OCI-LY1 (cell line): ENCODE data around the gene VCL.
A peak's percentile ranks its signal among the peaks of the same experiment; 100 is the strongest.

Experiments
- H2AFZ ChIP-seq: fragments of 200-600 bp; sonication (generic), shearing (Covaris generic); 2 replicates; pipeline ENCODE4 v1.6.0; 2014; ENCODE audit warnings: antibody characterized with exemption, mild to moderate bottlenecking, low read length
- H3F3A ChIP-seq: fragments of 200-600 bp; sonication (generic), shearing (Covaris generic); 2 replicates; pipeline ENCODE4 v1.6.0; 2014; ENCODE audit warnings: mild to moderate bottlenecking, antibody characterized with exemption, low read length, moderate library complexity; ENCODE audit not compliant: insufficient read depth
- H3K27ac ChIP-seq: fragments of 200-600 bp; sonication (generic); 2 replicates; pipeline ENCODE4 v1.5.1; 2014; ENCODE audit warnings: low read length, mixed run types, mild to moderate bottlenecking, low read depth; ENCODE audit not compliant: poor library complexity, severe bottlenecking
- H3K27me3 ChIP-seq: fragments of 200-600 bp; sonication (generic); 2 replicates; pipeline ENCODE4 v1.6.0; 2014; ENCODE audit warnings: antibody characterized with exemption, mild to moderate bottlenecking, low read length, moderate library complexity; ENCODE audit not compliant: insufficient read depth
- H3K36me3 ChIP-seq: fragments of 200-600 bp; sonication (generic); 2 replicates; pipeline ENCODE4 v1.6.1; 2014; ENCODE audit warnings: mild to moderate bottlenecking, antibody characterized with exemption, low read length, moderate library complexity, mixed read lengths; ENCODE audit not compliant: insufficient read depth
- H3K4me1 ChIP-seq: fragments of 200-600 bp; sonication (generic); 2 replicates; pipeline ENCODE4 v1.5.1; 2014; ENCODE audit warnings: mild to moderate bottlenecking, low read length, moderate library complexity; ENCODE audit not compliant: insufficient read depth, severe bottlenecking
- H3K4me2 ChIP-seq: fragments of 200-600 bp; sonication (generic), shearing (Covaris generic); 2 replicates; pipeline ENCODE4 v1.6.1; 2014; ENCODE audit warnings: low read length
- H3K4me3 ChIP-seq: fragments of 200-600 bp; sonication (generic); 2 replicates; pipeline ENCODE4 v1.5.1; 2014; ENCODE audit warnings: low read length, low read depth, mild to moderate bottlenecking, mixed read lengths; ENCODE audit not compliant: poor library complexity, severe bottlenecking
- H3K79me2 ChIP-seq: fragments of 200-600 bp; shearing (Covaris generic); 2 replicates; pipeline ENCODE4 v1.6.1; 2016; ENCODE audit warnings: mixed run types, low read length, mixed read lengths; ENCODE audit not compliant: insufficient read depth
- H3K9ac ChIP-seq: fragments of 200-600 bp; sonication (generic), shearing (Covaris generic); 2 replicates; pipeline ENCODE4 v1.6.1; 2014; ENCODE audit warnings: mild to moderate bottlenecking, low read length, mixed read lengths
- H3K9me2 ChIP-seq: fragments of 200-600 bp; sonication (generic), shearing (Covaris generic); 2 replicates; pipeline ENCODE4 v1.6.1; 2014; ENCODE audit warnings: low read depth, mild to moderate bottlenecking, low read length, mixed read lengths
- H3K9me3 ChIP-seq: fragments of 200-600 bp; shearing (Covaris generic); 2 replicates; pipeline ENCODE4 v1.6.1; 2014; ENCODE audit warnings: low read length, mixed read lengths
- H4K20me1 ChIP-seq: fragments of 200-600 bp; sonication (generic), shearing (Covaris generic); 2 replicates; pipeline ENCODE4 v1.6.0; 2016; ENCODE audit warnings: mild to moderate bottlenecking, low read length; ENCODE audit not compliant: insufficient read depth
- EZH2 ChIP-seq: fragments of 200-600 bp; sonication (generic), shearing (Covaris generic); IDR thresholded peaks from 2 replicates; pipeline ENCODE4 v1.8.0; 2017; ENCODE audit warnings: borderline replicate concordance, mixed run types, mild to moderate bottlenecking, antibody characterized with exemption, low read length, moderate library complexity, mixed read lengths
- TF ChIP-seq, protein P1 (sequence below): fragments of 200-600 bp; sonication (generic), shearing (Covaris generic); IDR thresholded peaks from 2 replicates; pipeline ENCODE4 v1.5.1; 2017; ENCODE audit warnings: mild to moderate bottlenecking, antibody characterized with exemption, low read length, moderate library complexity, mixed read lengths

The VCL gene

DNA sequence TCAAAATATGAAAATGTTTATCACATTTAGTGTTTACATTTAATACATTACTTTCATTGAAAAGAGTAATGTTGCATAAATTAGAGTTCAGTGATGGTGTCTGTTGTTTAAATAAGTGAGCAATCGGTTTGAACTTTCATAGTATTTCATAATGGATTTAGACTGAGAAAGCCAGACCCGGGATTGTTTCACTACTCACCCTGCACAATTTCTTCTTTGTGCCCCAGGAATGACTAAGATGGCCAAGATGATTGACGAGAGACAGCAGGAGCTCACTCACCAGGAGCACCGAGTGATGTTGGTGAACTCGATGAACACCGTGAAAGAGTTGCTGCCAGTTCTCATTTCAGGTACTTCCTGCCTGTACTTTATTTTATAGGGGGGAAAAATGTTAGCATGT, 74.6 kb downstream of the VCL start:
- peaks cover 15% of the 10 kb centered on the region for H3K4me1 ChIP-seq
- H3K27ac ChIP-seq: no peak overlapping the region
- H2AFZ ChIP-seq: no peak overlapping the region
- H3K27me3 ChIP-seq: no peaks in the 10 kb centered on the region
- H3K4me2 ChIP-seq: no peak overlapping the region
- H3K9ac ChIP-seq: no peak overlapping the region
- no peak overlapping the region for H3K4me3 ChIP-seq
- no peaks in the 10 kb centered on the region for H3K9me2 ChIP-seq
- H3K9me3 ChIP-seq: no peaks in the 10 kb centered on the region
- H3K79me2 ChIP-seq: no peaks in the 10 kb centered on the region
- no peaks in the 10 kb centered on the region for H3F3A ChIP-seq
- TF ChIP-seq, protein P1, sequence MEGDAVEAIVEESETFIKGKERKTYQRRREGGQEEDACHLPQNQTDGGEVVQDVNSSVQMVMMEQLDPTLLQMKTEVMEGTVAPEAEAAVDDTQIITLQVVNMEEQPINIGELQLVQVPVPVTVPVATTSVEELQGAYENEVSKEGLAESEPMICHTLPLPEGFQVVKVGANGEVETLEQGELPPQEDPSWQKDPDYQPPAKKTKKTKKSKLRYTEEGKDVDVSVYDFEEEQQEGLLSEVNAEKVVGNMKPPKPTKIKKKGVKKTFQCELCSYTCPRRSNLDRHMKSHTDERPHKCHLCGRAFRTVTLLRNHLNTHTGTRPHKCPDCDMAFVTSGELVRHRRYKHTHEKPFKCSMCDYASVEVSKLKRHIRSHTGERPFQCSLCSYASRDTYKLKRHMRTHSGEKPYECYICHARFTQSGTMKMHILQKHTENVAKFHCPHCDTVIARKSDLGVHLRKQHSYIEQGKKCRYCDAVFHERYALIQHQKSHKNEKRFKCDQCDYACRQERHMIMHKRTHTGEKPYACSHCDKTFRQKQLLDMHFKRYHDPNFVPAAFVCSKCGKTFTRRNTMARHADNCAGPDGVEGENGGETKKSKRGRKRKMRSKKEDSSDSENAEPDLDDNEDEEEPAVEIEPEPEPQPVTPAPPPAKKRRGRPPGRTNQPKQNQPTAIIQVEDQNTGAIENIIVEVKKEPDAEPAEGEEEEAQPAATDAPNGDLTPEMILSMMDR: no peak
- TF ChIP-seq EZH2: no peak
- no peaks in the 10 kb centered on the region for H4K20me1 ChIP-seq
- H3K36me3 ChIP-seq: no peaks in the 10 kb centered on the region

DNA sequence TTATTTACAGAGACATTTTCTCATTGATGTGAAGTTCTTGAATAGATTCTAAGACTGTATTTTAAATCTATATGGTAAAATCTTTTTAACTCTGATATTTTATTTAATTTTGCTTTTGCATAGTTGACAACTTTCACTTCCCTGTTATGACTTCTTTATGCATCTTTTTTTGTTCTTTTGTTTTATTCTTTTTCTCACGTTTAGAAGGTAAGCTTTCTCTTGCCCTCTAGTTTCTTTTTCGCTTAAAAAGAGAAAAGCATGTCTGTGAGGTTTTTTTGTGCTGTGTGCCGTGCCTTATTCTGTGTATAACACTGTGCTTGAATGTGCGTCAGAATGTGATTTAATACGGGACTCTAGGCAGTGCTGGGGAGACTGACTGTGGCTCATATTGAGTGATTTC, 78.0 kb downstream of the VCL start:
- H3K27me3 ChIP-seq: no peaks in the 10 kb centered on the region
- no peaks in the 10 kb centered on the region for H3K9me2 ChIP-seq
- H3K27ac ChIP-seq: no peak overlapping the region
- H3F3A ChIP-seq: no peaks in the 10 kb centered on the region
- H4K20me1 ChIP-seq: no peaks in the 10 kb centered on the region
- H3K4me1 ChIP-seq: peaks cover 26% of the 10 kb centered on the region
- no peaks in the 10 kb centered on the region for H3K36me3 ChIP-seq
- H3K4me3 ChIP-seq: no peak overlapping the region
- H3K9ac ChIP-seq: no peak overlapping the region
- no peaks in the 10 kb centered on the region for H3K79me2 ChIP-seq
- TF ChIP-seq, protein P1: no peak
- TF ChIP-seq EZH2: no peak
- no peak overlapping the region for H2AFZ ChIP-seq
- H3K4me2 ChIP-seq: peak overlapping the region; percentile 38; the same call in 1 of the 2 replicates
- no peaks in the 10 kb centered on the region for H3K9me3 ChIP-seq

DNA sequence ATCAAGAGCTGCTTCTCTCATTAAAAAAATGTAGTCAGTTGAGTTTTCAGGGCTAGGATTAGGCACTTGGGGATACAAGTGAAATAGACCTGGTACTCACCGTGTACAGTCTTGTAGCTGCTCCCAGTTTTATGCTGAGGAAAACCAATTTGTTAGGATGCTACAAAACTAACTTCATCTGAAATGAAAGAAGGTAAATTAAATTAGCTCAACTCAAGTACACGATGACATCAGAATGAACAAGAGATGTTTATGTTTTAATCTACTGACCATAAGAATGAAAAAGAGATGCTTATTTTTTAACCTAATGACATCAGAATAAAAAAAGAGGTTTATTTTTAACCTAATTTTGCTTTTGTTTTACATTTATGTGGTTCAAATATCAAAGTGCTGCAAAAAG, 79.0 kb downstream of the VCL start:
- Histone ChIP-seq H3K4me2 (no peak overlapping the region), H3K27ac (no peak overlapping the region), H3K4me1 (peaks cover 26% of the 10 kb centered on the region), H3F3A (no peaks in the 10 kb centered on the region), H2AFZ (no peak overlapping the region), H3K9me2 (no peaks in the 10 kb centered on the region), H3K4me3 (no peak overlapping the region), H3K9me3 (no peaks in the 10 kb centered on the region), H3K27me3 (no peaks in the 10 kb centered on the region), H3K36me3 (no peaks in the 10 kb centered on the region), H3K9ac (no peak overlapping the region), H4K20me1 (no peaks in the 10 kb centered on the region), H3K79me2 (no peaks in the 10 kb centered on the region)
- TF ChIP-seq, protein P1: no peak
- no peak for TF ChIP-seq EZH2
